GM21825 (cell line): ENCODE data around the gene ATG16L1.
A peak's percentile ranks its signal among the peaks of the same experiment; 100 is the strongest.
"Not testable (repeated sequence)": the region's sequence is repeated elsewhere in the genome, so short reads cannot be mapped to it uniquely, and the experiment has no call there.

Source experiments
- ATAC-seq: cut with Tn5 transposase; IDR thresholded peaks from one replicate; pipeline ENCODE4 v1.9.1; 2021; ENCODE audit warnings: mild to moderate bottlenecking, moderate library complexity; ENCODE audit not compliant: unreplicated experiment

ATG16L1 gene

DNA sequence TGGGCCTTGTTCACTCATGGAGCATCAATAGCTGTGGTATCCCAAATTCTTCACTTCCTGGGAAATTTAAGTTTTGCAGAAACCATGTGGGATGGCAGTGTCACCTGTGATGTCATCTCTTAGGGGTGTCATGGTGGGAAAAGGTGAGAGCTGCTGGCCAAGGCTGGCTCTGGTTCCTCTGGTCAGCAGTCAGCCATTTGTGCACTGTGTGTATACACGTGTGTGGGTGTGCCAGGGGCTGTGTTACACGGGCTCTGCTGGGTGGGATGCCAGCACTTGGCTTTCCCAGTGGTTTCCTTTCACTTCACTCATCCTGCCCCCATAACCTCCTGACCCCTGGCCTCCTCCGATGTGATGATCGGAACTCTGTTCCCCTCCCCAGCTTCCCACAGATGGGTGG, 77.4 kb downstream of the ATG16L1 start:
- no peak for ATAC-seq

DNA sequence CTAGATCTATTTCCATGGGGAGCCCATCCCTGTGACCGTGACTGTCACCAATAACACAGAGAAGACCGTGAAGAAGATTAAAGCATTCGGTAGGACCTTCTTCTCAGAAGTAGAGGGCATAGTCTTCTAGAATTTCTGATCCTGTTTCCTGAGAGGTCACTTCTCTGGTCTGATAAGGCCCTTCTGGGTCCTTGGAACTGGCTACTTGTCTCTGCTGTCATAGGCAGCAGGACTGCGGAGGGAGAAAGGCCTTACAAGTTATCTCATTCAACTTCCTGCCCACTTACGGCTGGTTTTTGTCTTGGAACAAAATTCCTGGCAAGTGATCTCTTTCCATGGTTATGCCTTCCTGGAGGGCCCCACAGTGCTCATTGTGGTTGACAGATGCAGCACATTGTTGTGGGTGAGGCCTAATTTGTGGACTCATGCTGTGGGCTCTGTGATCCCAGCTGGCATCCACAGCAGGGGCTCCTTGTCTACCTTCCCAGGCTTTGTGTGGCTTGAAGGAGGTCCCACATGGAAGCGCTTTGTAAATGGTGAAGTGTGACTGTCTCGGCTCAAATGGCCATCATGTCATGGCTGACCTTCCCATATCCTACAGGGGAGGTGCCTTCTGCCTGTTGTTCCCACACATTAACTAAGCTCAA, 78.1 kb downstream of the ATG16L1 start:
- ATAC-seq = no peak

DNA sequence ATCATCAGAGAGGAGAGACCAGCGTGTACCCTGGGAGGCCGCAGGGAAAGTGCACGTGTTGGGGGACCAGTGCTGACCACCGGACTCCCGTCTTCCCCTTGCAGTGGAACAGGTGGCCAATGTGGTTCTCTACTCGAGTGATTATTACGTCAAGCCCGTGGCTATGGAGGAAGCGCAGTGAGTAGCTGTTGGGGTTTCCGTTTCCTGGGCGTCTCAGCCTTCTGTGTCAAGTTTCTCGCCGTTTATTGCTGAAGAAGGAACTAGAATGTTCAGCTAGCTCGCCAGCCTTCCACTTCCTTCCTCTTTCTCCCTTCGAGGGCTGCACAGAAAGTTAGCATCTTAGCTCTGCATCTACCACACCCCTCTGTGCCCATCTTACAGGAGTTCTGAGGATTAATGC, 80.1 kb downstream of the ATG16L1 start:
- peak; percentile 85 for ATAC-seq

DNA sequence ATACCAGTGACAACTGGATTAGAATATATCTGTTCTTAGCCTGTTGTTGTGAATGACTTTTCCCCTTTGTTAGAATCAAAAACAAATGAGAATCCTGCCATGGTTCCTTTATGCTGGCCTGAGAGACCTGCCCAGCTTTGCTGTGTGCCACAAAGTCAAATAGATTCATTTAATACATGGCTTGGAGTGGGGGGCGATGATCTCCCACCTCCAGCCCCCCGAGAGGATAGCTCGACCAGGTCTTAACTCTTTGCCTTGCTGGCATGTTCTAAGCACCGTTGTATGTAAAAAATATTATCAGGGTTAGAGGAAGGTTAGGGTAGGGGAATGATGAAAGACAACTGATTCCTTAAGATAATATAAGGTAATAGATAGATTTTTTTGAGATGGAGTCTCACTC, 80.7 kb downstream of the ATG16L1 start:
- no peak for ATAC-seq

DNA sequence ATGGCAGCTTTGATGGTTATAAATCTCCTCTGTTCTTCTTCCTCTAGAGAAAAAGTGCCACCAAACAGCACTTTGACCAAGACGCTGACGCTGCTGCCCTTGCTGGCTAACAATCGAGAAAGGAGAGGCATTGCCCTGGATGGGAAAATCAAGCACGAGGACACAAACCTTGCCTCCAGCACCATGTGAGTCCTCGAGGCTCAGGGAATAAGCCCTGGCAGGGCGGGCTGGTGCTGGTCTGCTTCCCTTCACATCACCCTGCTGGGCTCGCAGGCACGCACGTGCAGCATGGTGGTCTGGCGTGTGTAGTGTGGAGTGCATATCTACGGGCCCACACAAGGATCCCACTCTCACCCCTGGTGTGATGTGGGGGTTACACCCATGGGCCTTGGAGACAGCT, 83.4 kb downstream of the ATG16L1 start:
- ATAC-seq = no peak

DNA sequence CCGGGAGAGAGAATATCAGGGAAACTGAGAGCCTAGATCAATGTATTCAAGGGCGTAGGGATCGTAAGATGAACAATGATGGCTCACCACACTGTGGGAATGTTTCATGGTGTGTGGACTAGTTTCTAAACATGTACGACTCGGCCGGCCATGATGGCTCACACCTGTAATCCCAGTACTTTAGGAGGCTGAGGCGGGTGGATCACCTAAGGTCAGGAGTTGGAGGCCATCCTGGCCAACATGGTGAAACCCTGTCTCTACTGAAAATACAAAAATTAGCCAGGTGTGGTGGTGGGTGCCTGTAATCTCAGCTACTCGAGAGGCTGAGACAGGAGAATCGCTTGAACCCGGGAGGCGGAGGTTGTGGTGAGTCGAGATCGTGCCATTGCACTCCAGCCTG, 84.6 kb downstream of the ATG16L1 start:
- ATAC-seq = not testable (repeated sequence)

DNA sequence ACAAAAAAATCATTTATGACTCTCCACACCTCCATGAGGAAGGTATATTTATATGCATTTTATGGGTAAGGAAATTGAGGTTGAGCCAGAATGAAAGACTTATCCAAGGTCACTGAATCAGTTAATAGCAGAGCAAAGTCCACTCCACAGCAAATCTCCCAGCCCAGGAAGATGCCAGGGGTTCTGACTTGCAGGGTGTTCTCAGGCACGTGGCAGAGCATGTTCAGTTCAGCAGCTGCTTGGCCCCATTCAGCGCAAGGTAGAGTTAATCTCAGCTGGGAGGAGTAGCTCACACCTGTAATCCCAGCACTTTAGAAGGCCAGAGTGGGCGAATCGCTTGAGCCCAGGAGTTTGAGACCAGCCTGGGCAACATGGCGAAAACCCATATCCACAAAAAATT, 85.1 kb downstream of the ATG16L1 start:
- ATAC-seq = no peak

DNA sequence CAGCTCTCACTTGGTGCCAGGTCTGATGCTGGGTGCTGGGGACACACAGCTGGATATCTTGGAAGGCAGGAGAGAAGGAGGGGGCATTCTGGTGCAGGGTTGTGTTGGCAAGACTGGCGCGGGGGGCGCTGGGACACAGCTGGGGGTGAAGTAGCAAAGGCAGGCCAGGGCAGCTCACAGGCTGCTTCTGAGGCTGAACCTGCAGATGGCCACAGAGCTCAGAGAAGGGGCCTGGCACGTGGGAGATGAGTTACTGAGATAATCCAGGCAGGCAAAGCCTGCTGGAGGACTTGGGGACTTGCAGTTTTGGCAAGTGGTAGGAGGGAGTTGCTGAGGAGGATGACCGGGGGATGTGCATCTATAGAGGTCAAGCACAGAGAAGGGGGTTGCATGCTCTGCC, 86.6 kb downstream of the ATG16L1 start:
- ATAC-seq = no peak

DNA sequence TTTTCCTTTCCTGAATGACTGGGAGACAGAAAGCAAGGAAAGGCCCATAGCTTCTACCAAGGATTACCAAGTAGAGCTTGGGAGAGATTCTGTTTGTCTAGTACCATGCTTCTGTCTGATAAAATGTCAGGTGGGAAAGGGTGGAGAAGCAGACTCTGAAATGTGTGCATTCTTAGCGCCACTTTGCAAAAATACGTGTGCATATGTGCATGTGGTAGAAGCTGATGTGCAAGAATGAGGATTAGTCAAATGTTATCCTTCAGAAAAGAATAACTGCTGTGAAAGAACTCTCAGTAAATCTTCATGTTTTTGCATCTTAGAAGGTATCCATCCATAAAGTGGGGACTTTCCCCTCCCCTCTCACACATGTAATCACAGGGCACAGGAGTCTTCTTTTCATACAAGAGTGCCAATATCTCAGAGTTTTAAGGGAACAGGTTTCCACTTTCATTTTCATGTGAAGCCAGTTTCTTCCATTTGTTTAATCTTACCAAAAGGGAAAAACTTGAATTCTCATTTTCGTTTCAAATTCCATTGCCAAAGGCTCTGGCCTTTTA, 87.4 kb downstream of the ATG16L1 start:
- no peak for ATAC-seq

DNA sequence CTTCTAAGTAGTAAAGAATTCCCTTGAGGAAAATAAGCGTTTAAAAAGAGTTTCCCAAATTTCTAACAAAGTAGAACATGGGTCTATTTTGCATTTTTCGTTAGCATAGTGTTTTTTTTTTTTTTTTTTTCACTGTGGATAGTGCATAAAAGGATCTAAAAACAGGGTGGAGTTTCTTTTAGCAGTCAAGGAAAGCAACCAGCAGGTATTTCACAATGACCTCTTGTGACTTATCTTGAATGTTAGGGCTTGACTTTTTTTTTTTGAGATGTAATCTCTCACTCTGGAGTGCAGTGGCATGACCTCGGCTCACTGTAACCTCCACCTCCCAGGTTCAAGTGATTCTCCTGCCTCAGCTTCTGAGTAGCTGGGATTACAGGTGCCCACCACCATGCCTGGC, 88.0 kb downstream of the ATG16L1 start:
- ATAC-seq = no peak

DNA sequence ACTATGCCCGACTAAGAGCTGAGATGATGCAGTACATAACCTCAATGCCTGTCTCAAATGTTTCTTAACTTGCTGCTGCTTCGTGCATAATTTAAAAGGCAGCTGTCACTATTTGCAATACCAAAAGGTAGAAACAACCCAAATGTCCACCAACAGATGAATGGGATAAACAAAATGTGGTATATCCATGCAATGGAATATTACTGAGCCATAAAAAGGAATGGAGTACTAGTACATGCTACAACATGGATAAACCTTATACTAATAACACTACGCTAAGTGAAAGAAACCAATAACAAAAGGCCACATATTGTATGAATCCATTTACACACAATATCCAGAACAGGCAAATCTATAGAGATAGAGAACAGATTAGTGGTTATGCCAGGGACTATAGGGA, 89.8 kb downstream of the ATG16L1 start:
- ATAC-seq = no peak

DNA sequence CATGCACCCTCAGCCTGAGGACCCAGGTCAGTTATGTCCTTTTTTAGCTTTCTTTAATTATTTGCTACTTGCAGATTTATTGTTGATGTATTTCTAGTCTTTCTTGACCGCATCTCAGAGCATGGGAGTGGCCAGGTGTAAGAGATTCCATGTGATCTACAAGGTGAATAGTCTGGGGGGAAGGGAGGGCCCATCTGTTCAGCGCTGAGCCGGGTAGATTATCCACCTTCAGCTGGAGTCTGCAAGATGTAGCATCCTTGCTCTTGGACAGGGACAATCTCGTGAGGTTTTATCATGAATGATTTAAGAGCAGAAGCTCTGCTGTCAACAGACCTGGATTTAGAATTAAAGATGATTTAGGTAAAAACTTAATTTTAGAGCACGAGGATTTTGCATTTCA, 90.8 kb downstream of the ATG16L1 start:
- ATAC-seq = no peak

DNA sequence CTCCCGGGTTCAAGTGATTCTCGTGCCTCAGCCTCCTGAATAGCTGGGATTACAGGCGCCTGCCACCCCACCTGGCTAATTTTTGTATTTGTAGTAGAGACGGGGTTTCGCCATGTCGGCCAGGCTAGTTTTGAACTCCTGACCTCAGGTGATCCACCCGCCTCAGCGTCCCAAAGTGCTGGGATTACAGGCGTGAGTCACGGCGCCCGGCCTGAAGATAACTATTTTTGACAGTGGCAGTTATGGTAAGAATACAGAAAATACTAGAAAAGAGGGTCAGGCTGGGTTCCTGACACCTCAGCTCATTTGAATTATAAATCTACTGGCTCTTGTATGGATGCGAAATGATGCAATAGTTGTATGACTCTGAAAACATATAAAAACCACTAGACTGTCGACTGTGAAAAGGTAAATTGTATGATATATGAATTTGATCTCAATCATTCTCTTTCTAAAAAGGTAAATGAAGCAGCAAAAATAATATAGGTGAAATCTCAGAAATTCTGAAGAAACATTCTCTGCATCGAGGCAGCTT, 91.8 kb downstream of the ATG16L1 start:
- no peak for ATAC-seq
